ENCODE results near the gene SMTN. TPM values are rescaled to one million over a fixed set of nuclear protein-coding genes. Genes with fewer than 3 reads are reported as not detected.
A peak's percentile ranks its signal among the peaks of the same experiment; 100 is the strongest.
"Not testable (repeated sequence)": the region's sequence is repeated elsewhere in the genome, so short reads cannot be mapped to it uniquely, and the experiment has no call there.

Gene SMTN
- total and polyA plus RNA-seq, 8 donors: 25.5 to 77.4 (median 40.0) TPM

DNA sequence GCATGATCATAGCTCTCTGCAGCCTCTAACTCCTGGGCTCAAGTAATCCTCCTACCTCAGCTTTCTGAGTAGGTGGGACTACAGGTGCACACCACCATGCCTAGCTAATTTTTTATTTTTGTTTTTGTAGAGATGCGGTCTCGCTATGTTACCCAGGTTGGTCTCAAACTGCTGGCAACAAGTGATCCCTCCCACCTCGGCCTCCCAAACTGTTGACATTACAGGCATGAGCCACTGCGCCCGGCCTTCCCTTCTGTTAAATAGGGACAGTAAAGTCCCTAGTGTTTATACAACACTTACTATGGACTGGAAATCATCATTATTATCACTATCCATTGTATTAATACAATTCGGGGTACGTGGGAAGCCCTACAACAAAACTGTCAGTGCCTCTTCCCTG lies 13.6 kb downstream of the SMTN start:
- Histone ChIP-seq H3K27ac (no peak overlapping the region), H3K4me3 (no peak overlapping the region), H3K27me3 (no peaks in the 10 kb centered on the region), H3K4me1 (no peaks in the 10 kb centered on the region), H3K36me3 (peaks cover 4 to 80% (median 29%) of the 10 kb centered on the region in 3 donors), H3K9me3 (no peaks in the 10 kb centered on the region)
- no peak for FAIRE-seq
- WGBS, 2 donors: 89 to 94% methylated on average over 7 of the region's 7 CpGs
- intact Hi-C loops (cut with DNase I): no loop called here
- DNase-seq: no peak
- no peak for ATAC-seq
- TF ChIP-seq, protein P1, sequence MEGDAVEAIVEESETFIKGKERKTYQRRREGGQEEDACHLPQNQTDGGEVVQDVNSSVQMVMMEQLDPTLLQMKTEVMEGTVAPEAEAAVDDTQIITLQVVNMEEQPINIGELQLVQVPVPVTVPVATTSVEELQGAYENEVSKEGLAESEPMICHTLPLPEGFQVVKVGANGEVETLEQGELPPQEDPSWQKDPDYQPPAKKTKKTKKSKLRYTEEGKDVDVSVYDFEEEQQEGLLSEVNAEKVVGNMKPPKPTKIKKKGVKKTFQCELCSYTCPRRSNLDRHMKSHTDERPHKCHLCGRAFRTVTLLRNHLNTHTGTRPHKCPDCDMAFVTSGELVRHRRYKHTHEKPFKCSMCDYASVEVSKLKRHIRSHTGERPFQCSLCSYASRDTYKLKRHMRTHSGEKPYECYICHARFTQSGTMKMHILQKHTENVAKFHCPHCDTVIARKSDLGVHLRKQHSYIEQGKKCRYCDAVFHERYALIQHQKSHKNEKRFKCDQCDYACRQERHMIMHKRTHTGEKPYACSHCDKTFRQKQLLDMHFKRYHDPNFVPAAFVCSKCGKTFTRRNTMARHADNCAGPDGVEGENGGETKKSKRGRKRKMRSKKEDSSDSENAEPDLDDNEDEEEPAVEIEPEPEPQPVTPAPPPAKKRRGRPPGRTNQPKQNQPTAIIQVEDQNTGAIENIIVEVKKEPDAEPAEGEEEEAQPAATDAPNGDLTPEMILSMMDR (IDR thresholded peaks at IDR 0.05): no peak

DNA sequence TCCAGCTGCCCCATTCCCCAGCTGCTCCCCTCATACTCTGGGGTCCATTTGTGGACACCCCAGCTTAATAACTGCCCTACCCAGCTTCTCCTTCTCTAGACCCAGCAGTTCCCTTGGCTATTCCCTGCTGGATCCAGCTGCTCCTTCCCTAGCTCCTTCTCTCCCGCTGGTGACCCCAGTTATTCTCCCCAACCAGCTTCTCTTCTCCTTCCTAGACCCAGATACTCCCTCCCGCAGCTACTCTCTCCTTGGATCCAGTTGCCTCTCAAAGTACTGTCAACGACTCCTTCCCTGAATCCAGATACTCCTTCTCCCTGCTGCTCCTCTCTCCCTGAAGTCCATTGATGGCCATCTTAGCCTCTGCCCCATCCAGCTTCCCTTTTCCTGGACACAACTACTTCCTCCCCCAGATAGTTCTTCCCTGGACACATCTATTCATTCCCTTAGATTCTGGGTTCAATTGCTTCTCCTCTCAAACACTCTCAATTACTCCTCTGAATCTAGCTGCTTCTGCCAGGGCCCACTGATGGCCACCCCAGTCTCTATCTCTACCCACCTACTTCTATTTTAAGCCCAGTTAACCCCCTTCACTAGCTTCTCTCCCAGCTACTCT lies 14.6 kb downstream of the SMTN start:
- 92 to 95% methylated on average over 3 of the region's 3 CpGs for WGBS, 2 donors
- no peak overlapping the region for H3K4me3 ChIP-seq
- H3K27ac ChIP-seq: no peak overlapping the region
- intact Hi-C loops (cut with DNase I): no loop called here
- H3K9me3 ChIP-seq: no peaks in the 10 kb centered on the region
- FAIRE-seq (no peak), DNase-seq (no peak), ATAC-seq (no peak)
- peaks cover 4 to 80% (median 28%) of the 10 kb centered on the region in 3 donors for H3K36me3 ChIP-seq
- no peaks in the 10 kb centered on the region for H3K4me1 ChIP-seq
- TF ChIP-seq, protein P1 (IDR thresholded peaks at IDR 0.05): no peak
- H3K27me3 ChIP-seq: no peaks in the 10 kb centered on the region

DNA sequence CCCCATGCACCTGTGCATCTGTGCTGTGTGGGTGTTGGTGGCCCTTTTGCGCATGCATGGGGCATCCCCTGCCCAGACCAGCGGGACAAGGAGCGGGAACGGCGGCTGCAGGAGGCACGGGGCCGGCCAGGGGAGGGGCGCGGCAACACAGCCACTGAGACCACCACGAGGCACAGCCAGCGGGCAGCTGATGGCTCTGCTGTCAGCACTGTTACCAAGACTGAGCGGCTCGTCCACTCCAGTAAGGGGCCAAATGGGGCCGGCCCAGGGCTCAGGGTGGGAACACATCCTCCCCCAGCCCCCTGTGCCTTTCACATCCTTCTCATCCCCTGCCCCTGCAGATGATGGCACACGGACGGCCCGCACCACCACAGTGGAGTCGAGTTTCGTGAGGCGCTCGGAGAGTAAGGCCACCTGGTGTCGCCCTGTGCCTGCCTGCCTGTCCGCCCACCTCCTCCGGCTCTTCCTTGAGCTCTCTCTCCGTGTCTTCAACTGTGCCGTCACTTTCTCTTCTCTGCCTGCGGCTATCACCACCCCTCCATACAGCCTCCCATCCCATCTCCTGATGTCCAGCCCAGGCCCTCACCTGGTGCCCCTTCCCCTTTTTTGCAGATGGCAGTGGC lies 15.7 kb downstream of the SMTN start:
- 93% methylated on average over 22 to 27 of the region's 27 CpGs for WGBS, 2 donors
- intact Hi-C loops (cut with DNase I): no loop called here
- no peak for FAIRE-seq

DNA sequence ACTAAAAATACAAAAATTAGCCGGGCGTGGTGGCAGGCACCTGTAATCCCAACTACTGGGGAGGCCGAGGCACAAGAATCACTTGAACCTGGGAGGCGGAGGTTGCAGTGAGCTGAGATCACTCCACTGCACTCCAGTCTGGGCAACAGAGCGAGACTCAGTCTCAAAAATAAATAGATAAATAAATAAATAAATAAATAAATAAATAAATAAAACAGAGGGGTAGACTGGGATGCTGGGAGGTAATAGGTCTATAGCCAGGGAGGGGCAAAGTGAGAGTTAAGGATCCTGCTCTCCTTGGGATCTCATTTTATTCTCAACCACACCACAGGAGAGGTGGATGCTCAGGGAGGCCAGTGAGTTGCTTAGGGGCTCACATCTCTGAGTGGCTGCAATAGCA lies 16.4 kb downstream of the SMTN start:
- ATAC-seq; H3K4me1 ChIP-seq; H3K4me3 ChIP-seq; DNase-seq; intact Hi-C loops (cut with DNase I); FAIRE-seq; H3K9me3 ChIP-seq; H3K27me3 ChIP-seq; H3K27ac ChIP-seq: not testable (repeated sequence)
- WGBS, 2 donors: 98 to 99% methylated on average over 5 of the region's 5 CpGs
- peaks cover 0 to 68% (median 17%) of the 10 kb centered on the region in 3 donors for H3K36me3 ChIP-seq

More for the DNA sequence above, 15.7 kb downstream of the SMTN start:
- Histone ChIP-seq H3K9me3 (no peaks in the 10 kb centered on the region), H3K27ac (no peak overlapping the region), H3K4me1 (no peaks in the 10 kb centered on the region), H3K27me3 (no peaks in the 10 kb centered on the region), H3K4me3 (no peak overlapping the region), H3K36me3 (peaks cover 0 to 76% (median 18%) of the 10 kb centered on the region in 3 donors)
- ATAC-seq: no peak
- TF ChIP-seq, protein P1 (IDR thresholded peaks at IDR 0.05): no peak
- peak in 2 of 6 donors; percentile 21 to 71 for DNase-seq

GRCh38 chr22:31097941-31098631 lies 17.0 kb downstream of the SMTN start:
- no peak for FAIRE-seq
- Histone ChIP-seq H3K36me3 (peaks cover 0 to 62% (median 17%) of the 10 kb centered on the region in 3 donors), H3K4me1 (no peaks in the 10 kb centered on the region), H3K9me3 (no peaks in the 10 kb centered on the region), H3K27me3 (no peaks in the 10 kb centered on the region), H3K27ac (no peak overlapping the region), H3K4me3 (no peak overlapping the region)
- DNase-seq: no peak
- no peak for ATAC-seq
- intact Hi-C loops (cut with DNase I): no loop called here
- WGBS, 2 donors: 90 to 92% methylated on average over 10 of the region's 10 CpGs
- TF ChIP-seq, protein P1 (IDR thresholded peaks at IDR 0.05): no peak

Data from pancreas (tissue), 10 donors.